ENCODE data around the gene MZF1.

DNA sequence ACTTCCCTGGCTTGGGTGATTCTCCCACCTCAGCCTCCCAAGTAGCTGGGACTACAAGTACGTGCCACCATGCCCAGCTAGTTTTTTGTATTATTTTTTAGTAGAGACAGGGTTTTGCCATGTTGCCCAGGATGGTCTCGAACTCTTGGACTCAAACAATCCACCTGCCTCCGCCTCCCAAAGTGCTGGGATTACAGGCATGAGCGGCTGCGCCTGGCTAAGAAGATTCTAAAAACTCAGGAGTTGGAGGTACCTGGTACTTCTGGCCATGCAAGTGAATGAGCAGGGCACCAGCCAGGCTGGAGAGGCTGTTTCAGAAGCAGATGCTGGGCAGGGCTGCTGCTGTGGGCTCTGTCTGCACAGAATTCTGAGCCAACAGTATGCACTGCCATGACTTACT is 6.1 kb downstream of the MZF1 start:
- TF ChIP-seq SIN3A (IDR thresholded peaks at IDR 0.05; ENCODE audit: borderline replicate concordance, insufficient read depth, low read depth, low read length) = no peak
- TF ChIP-seq, protein P1, sequence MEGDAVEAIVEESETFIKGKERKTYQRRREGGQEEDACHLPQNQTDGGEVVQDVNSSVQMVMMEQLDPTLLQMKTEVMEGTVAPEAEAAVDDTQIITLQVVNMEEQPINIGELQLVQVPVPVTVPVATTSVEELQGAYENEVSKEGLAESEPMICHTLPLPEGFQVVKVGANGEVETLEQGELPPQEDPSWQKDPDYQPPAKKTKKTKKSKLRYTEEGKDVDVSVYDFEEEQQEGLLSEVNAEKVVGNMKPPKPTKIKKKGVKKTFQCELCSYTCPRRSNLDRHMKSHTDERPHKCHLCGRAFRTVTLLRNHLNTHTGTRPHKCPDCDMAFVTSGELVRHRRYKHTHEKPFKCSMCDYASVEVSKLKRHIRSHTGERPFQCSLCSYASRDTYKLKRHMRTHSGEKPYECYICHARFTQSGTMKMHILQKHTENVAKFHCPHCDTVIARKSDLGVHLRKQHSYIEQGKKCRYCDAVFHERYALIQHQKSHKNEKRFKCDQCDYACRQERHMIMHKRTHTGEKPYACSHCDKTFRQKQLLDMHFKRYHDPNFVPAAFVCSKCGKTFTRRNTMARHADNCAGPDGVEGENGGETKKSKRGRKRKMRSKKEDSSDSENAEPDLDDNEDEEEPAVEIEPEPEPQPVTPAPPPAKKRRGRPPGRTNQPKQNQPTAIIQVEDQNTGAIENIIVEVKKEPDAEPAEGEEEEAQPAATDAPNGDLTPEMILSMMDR (IDR thresholded peaks at IDR 0.05) = no peak
- TF ChIP-seq, protein P2, sequence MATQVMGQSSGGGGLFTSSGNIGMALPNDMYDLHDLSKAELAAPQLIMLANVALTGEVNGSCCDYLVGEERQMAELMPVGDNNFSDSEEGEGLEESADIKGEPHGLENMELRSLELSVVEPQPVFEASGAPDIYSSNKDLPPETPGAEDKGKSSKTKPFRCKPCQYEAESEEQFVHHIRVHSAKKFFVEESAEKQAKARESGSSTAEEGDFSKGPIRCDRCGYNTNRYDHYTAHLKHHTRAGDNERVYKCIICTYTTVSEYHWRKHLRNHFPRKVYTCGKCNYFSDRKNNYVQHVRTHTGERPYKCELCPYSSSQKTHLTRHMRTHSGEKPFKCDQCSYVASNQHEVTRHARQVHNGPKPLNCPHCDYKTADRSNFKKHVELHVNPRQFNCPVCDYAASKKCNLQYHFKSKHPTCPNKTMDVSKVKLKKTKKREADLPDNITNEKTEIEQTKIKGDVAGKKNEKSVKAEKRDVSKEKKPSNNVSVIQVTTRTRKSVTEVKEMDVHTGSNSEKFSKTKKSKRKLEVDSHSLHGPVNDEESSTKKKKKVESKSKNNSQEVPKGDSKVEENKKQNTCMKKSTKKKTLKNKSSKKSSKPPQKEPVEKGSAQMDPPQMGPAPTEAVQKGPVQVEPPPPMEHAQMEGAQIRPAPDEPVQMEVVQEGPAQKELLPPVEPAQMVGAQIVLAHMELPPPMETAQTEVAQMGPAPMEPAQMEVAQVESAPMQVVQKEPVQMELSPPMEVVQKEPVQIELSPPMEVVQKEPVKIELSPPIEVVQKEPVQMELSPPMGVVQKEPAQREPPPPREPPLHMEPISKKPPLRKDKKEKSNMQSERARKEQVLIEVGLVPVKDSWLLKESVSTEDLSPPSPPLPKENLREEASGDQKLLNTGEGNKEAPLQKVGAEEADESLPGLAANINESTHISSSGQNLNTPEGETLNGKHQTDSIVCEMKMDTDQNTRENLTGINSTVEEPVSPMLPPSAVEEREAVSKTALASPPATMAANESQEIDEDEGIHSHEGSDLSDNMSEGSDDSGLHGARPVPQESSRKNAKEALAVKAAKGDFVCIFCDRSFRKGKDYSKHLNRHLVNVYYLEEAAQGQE (IDR thresholded peaks at IDR 0.05; ENCODE audit: insufficient read depth in 1 of 2, low read depth in 2 of 2, low read length in 1 of 2) = no peak
- TF ChIP-seq POLR2AphosphoS5 (IDR thresholded peaks at IDR 0.05; ENCODE audit: low read depth, low read length) = no peak
- TF ChIP-seq TCF7L2 (IDR thresholded peaks at IDR 0.05; ENCODE audit: low read depth, low read length) = no peak

Measured in Panc1 (cell line).